GM15510 (cell line): Measurements from ENCODE around the gene HSD11B1.

Source experiments
- POLR2A ChIP-seq: IDR thresholded peaks from 3 replicates; pipeline ENCODE4 v1.6.1; 2011; ENCODE audit warnings: borderline replicate concordance; ENCODE audit not compliant: insufficient read length; ENCODE audit errors: extremely low read depth

Gene HSD11B1

DNA sequence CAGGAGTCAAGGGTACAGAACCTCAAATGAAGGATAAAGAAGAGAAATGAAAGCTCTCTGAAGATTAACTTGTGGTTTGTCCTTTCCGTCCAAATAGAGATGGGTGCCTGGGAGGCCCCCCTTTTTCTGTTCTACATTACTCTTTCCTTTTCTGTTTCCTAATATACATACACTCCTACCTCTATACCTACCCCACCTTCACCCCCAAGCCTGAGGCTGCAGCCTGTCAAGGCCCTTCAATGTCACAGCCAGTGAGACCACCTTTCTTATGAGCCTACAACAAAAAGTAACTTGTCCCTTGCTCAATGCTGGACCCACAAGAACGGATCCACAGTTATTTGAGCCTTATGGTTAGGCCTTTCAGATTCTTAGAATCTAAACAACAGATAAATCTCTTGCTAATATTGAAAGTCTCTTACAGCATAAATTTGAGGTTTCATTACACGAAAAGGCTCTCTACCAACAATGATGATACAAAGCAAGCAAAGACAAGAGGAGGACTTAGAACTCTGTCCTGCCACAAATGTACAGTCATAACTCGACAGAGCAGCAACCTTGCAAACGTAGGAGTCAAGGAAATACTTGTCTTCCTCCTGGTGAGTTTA is 47.1 kb downstream of the HSD11B1 start:
- TF ChIP-seq POLR2A, result no peak

DNA sequence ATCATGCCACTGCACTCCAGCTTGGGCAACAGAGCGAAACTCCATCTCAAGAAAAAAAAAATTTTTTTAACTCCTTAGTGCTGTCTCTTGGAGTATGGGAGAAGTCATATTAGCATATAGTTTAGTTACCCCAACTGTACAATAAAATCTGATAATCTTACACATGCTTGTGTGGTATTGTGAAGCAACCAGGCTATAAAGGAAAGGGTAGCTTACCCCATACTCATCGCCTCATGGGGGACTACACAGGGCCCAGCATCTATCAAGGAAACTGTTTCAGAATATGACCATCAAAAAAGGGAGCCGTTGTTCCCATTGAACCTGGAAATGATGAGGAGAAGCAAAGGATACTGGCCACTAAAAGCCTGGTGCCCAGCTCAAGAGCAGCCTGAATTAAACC is 48.2 kb downstream of the HSD11B1 start:
- TF ChIP-seq POLR2A, result no peak

DNA sequence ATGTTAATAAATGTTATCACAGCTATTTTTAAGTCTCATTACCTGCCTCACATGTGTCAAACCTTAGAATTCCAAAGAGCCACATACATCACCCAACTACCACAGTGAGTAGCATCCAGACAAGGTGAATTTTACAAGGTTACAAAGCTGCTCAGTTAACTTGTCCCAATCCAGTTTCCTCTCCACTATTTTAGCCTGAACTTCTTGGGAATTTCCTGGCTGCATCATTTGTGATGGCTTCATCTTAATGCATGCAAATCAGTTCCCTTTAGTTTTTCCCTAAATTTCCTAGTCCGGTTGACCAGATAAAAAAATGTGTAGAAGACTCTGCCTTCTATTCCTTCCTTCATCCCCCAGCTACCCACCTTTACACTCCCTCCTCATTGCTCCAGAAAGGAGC is 50.6 kb downstream of the HSD11B1 start:
- no peak for TF ChIP-seq POLR2A

DNA sequence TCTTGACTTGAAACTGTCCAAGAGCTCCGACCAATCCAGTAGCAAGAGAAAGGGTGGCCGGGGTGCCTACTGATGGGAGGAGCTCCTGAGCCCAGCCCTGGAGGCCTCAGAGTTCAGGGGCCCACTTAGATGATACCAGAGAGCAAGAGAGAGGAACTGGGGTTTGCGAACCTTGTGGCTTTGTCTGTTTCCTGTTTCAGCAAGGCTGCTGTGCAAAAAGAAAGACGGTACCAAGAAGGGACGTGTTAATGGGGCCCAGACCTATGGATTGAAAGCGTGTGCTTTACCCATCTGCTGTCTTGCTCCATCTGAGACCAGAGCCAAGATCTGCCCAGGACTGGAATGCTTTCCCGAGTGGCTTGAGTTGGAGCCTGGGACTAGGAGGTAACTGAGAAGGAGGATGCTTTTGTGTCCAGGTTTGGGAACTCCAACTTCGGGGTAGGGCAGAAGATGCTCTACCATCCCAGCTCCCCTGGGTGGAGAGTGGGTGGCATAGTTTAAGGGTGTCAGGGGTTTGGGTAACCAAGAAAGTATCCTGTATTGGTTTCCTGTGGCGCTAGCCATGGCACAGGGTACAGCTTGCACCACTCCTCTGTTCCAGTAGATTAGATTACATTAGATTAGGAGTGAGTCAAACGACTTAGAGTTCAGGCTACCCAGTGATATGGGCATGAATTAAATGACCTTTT is 51.4 kb downstream of the HSD11B1 start, which contains the start of gene TRAF3IP3:
Gene TRAF3IP3 (plus strand): TSS at position 128 of the 689 bp plus-strand sequence. CDS start 3,987 bp downstream, outside the sequence.
- TF ChIP-seq POLR2A, result peak; percentile 50

DNA sequence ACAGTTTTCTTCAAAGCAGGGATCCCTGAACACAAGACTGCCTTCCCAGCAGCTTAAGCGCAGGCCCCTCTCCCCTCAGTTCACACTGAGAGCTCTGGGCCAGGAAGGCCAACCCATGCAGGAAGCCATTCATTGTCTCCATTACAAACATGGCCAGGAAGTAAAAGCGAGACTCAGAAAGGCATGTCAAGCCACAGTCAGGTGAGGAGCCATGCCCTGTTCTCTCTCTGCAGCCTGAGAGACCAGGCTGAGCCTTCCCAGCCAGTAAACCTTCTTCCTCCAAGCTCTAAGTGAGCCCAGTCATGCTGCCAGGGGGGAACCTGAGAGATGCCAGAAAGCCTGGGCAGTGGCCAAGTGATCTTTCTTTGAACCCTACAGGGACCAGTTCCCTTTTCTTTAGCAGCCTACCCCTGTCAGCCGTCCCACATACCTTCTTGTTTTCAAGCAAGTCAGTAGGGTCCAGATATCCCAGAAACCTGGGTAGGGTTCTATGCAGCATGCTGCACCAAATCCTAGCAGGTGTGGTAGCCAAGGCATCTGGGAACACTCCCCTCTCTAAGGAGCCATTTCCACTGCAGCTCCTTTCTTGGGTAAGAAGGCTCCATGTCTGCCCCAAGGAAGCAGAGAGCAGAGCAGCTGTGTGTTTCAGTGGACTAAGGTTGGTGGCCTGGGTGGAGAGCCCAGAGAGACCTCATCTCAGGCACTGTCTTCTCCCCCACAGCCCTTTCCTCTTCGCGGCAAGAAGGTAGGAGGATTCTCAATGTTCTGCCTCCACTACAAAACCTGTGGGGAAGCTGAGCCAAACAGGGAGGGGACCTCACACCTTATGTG is 52.2 kb downstream of the HSD11B1 start:
- TF ChIP-seq POLR2A, result peak; percentile 50

DNA sequence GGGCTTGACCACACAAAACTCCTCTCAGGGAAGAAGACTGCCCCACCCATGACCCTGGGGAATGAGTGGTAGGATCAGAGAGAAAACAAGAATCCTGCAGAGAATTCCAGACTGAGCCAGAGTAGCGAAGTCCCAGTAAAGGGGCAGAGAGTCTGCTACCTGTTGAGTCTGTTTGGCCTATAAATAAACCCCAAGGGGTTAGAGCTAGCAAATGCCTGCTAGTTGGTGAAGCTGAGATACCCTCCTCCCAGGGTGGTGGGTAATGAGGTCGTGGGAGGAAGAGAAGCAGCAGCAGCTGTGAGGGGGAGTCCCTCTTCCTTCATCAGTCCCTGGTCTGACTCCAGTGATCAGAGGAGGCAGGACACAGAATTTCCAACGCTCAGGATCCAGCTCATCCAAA is 53.8 kb downstream of the HSD11B1 start:
- no peak for TF ChIP-seq POLR2A

DNA sequence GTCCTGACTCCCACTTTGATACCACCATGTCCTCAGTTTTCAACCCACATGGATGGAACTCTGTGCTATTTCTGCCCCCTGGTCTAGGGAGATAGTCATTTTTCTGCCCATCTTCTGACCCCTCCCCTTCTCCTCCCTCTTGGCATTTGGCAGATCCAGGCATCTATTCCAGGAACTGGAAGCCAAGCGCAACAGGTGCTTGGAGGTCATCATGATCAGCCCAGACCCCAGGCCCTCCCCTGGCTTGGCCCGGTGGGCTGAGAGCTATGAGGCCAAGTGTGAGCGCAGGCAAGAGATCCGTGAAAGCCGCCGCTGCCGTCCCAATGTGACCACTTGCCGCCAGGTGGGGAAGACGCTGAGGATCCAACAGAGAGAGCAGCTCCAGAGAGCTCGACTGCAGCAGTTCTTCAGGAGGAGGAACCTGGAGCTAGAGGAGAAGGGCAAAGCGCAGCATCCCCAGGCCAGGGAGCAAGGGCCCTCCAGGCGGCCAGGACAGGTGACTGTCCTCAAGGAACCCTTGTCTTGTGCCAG is 55.2 kb downstream of the HSD11B1 start:
- no peak for TF ChIP-seq POLR2A

DNA sequence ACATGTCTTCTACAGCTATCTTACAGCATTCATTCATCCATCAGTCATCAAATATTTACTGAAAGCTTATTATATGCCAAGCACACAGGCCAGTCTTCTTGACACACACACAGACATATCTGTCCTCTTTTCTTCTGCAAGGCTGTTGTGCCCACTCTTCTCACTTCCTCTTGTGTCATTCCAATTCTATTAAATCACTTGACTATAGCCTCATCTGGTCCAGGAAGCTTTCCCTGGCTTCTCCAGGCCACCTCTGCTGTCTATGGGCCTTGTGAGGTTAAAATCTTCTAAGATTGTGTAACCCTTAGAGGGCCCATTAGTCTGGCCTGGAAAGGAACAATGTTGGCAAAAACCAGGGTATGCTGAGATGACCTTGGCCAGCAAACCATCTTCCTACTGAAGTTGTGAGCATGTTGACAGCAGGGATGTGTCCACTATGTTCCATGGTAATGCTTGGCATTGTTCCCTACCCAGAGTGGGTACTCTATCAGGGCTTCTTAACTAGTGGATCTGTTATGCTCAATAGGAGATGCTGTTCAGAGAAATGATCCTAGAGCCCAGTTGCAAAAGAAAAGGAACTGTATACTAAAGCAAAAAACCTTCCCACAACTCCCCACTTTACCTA is 56.5 kb downstream of the HSD11B1 start:
- TF ChIP-seq POLR2A, result no peak

DNA sequence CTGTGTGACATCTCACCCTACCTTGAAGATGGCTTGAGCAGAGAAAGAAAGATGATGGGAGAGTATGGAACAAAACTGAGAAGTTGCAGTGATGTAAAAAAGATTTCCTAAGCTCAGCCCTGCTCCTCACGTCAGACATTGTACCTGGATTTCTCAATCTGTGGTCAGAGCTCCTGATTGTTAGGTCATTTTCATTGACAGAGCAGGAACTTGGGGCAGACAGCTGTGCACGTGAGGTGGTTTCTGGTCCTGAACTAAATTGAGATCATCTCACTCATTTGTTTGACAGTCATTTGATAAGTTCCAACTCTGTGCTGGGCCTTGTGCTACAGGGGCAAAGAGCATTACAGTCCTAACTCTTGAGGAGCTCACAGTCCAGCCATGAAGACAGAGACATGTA is 61.4 kb downstream of the HSD11B1 start:
- TF ChIP-seq POLR2A, result no peak

DNA sequence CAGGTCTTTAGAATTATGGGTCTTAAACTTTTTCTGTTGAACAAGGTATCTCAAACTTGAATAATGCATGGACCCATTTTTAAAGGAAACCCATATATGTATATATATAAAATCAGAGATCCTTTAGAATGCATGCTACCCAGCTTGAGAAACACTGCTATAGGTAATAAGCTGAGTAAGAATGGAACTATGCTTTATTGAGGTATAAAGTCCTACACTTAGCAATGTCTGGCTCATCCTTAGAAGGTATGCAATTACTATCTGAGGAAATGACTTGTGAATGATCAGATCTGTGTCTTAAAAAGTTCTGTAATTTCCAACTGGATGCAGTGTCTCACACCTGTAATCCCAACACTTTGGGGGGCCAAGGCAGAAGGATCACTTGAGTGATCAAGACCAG is 62.5 kb downstream of the HSD11B1 start:
- TF ChIP-seq POLR2A, result no peak

DNA sequence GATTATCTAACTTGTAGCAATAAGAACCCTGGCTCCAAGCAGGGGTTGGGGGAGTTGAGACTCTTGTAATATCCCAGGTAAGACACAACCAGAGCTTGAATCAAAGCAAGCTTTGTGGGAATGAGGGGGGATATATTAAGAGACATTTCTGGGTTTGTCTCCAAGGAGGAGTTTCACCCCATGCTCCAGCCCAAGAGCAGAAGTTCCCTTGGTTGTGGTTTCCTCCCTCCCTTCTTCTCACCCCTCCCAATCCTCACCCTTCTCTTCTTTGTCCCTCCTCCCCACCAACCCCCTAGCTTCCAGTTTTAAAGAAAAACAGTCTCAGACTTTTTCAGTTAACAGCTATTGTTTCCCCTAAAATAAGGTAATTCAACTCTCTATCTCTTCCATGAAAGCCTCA is 63.1 kb downstream of the HSD11B1 start:
- no peak for TF ChIP-seq POLR2A

DNA sequence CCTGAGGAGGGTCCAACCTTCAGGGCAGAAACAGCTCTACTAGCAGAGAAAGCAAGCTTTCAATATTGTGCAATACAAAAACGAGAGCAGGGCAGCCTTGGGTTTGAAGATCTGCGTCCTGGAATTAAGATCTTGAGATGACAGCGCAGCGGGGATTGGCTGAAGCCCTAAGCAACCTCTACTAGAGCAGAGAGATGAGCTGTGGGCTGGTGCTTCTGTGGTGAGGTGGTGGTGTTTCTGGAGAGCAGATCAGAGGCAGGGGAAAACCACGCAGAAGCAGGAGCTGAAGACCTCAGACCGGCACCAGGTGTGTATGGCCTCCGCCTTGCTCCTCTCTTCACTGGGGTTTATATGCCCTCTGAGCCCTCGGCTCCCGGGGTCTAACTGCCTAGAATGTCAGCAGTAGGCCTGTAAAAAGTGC is 63.7 kb downstream of the HSD11B1 start:
- TF ChIP-seq POLR2A, result peak; percentile 70

DNA sequence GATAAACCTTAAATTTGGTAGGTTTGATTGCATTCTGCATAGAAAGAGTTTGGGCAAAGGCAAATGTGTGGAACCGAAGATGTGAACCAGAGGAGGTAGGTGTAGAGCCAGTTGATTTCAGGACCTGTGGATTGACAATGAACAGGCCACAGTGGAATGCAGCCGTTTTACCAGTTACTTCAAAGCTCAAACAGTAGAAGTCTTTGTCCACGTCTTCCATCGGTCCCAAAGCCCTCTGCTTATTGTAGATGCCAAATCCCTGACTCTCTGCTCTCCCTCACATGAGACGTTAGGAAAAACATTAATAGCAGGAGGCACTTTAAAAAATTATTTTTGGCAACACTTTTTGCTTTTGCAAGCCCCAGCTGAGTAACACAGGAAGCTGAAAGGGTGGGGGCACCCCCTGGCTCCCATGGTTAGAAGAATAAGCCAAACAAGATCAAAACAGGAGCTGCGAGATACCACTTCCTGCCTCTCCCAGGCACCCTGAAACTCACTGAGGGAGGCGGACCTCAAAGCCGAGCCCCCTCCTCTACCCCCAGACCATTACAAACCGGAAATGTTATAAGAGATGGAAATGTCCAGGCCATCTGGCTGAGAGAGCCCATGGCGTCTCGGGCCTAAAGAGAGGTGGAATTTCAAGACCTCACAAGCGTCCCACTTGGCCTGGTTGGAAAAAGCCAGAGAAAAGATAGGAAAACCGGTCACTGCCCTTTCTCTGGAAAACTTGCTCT is 64.7 kb downstream of the HSD11B1 start:
- no peak for TF ChIP-seq POLR2A

DNA sequence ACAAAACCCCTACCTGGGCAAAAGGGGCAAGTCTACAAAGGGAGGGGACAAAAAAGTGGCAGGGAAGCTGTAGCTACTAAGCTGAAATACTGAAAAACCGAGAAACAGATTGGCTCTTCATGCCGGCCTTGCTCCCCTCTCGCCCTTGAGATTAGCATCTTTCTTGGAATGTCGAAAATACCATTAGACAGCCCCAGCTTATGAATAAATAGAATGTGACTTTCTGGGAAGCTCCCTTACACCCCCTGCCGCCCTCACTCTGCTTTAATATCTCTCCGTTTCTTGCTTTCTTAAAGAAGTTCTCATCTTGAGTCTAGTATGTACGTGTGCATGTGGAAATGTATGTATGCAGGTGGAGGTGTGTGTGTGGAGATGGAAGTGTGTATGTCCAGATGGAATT is 65.3 kb downstream of the HSD11B1 start:
- no peak for TF ChIP-seq POLR2A
